ENCODE data around the gene USB1. TPM values are rescaled to one million over a fixed set of nuclear protein-coding genes. Genes with fewer than 3 reads are reported as not detected.

Gene USB1
- total RNA-seq, 2 experiments from 2014 or later, result 48.4 to 54.2 TPM

DNA sequence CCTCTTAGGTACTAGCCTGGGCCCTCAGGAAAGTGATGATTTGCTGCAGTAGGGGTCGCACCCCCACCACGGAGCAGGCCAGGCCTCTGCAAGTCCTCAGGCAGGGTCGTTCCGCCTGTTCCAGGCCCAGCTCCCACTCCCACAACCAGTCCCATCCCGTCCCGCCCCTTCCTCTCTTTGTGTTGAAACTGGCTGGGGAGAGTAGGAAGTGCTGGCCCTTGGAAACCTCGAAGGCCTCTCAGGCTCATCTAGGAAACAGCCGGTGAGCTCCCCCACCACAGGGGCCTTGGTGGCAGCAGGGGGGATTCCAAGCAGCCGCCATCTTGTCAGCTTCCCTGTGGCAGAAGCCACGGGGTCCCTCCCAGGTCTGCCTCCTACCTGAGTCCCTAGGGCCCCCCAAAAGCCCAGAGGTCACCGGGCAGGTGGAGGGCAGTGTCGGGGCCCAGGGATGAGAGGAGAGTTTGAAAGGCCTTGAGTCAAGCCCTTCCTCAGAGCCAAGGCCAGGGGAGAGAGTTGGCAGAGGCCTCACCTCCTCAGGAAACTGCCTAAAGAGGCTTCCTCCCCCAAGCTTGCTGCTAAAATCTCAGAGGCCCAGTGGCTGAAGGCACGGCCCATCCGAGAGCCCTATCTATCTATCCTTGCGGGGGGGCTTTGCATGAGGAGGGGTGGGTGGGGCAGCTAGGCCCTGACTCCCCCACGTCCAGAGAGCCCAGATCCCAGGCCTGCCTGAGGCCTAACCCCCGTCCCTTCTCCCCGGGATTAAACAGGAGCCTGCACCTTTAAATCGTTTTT, 46.5 kb downstream of the USB1 start:
- H3K36me3 Mint-ChIP-seq (ENCODE audit: low read depth), result no peaks in the 10 kb centered on the region
- H3K27me3 Mint-ChIP-seq, result no peaks in the 10 kb centered on the region
- no peak overlapping the region for H3K4me3 Mint-ChIP-seq
- H3K9me3 Mint-ChIP-seq, result no peaks in the 10 kb centered on the region
- ChIA-PET CTCF (no interaction called here), POLR2A (no interaction called here)
- H3K27ac Mint-ChIP-seq, result no peak overlapping the region
- DNase-seq, result no peak
- no peaks in the 10 kb centered on the region for H3K4me1 Mint-ChIP-seq

DNA sequence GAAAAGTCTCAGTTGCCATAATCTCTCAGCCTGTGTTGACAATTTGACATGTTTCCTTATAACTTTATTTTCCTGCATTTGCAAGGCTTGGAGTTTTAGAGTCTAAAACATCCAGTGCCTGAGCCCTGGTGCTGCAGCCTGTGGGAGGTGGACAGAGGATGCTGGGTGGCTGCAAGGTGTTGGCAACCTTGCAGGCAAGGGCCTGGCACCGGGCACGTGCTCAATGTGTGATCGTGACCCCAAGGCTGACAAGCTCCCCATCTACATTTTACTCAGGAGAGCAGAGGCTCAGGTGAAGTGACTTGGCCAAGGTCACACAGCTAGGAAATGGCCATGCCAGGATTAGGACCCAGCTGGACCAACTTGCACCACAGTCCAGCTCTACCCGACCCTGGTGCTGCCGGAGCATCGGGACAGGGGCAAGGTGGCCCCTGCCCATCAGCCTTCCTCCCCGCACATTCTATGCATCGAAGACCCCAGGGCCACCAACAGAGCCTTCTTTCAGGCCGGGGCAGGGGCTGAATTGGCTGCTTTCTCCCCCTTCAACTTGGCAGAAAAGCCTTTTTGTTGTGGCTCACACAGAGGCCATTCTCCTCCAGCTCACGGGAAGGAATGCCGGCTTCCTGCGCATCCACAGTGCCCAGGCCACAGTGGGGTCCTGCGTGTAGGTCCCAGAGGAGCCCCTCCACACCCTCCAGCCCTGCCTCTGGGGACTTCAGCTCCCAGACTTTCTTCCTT, 47.5 kb downstream of the USB1 start:
- CTCF ChIA-PET, result no interaction called here
- no peaks in the 10 kb centered on the region for H3K9me3 Mint-ChIP-seq
- POLR2A ChIA-PET, result no interaction called here
- no peaks in the 10 kb centered on the region for H3K36me3 Mint-ChIP-seq (ENCODE audit: low read depth)
- no peak overlapping the region for H3K27ac Mint-ChIP-seq
- no peak for DNase-seq
- no peaks in the 10 kb centered on the region for H3K4me1 Mint-ChIP-seq
- no peaks in the 10 kb centered on the region for H3K27me3 Mint-ChIP-seq
- no peak overlapping the region for H3K4me3 Mint-ChIP-seq

GRCh38 chr16:58049232-58050185, 48.3 kb downstream of the USB1 start:
- no peaks in the 10 kb centered on the region for H3K9me3 Mint-ChIP-seq
- H3K27ac Mint-ChIP-seq, result no peak overlapping the region
- DNase-seq, result no peak
- no peak overlapping the region for H3K4me3 Mint-ChIP-seq
- no peaks in the 10 kb centered on the region for H3K27me3 Mint-ChIP-seq
- peaks cover 6% of the 10 kb centered on the region for H3K4me1 Mint-ChIP-seq
- ChIA-PET POLR2A (no interaction called here), CTCF (no interaction called here)
- H3K36me3 Mint-ChIP-seq (ENCODE audit: low read depth), result no peaks in the 10 kb centered on the region

GRCh38 chr16:58051296-58051695, 50.1 kb downstream of the USB1 start:
- DNase-seq, result no peak
- Mint-ChIP-seq H3K27ac (no peak overlapping the region), H3K4me1 (peaks cover 11% of the 10 kb centered on the region), H3K9me3 (no peaks in the 10 kb centered on the region), H3K36me3 (ENCODE audit: low read depth) (no peaks in the 10 kb centered on the region), H3K4me3 (no peak overlapping the region), H3K27me3 (no peaks in the 10 kb centered on the region)
- CTCF ChIA-PET, result no interaction called here
- POLR2A ChIA-PET, result interaction anchor here (1.0 to 2.0 kb wide), 2 partner anchors 12 to 78 kb away, joined by 3 to 4 read pairs; partner anchors contain the start of gene CFAP20

DNA sequence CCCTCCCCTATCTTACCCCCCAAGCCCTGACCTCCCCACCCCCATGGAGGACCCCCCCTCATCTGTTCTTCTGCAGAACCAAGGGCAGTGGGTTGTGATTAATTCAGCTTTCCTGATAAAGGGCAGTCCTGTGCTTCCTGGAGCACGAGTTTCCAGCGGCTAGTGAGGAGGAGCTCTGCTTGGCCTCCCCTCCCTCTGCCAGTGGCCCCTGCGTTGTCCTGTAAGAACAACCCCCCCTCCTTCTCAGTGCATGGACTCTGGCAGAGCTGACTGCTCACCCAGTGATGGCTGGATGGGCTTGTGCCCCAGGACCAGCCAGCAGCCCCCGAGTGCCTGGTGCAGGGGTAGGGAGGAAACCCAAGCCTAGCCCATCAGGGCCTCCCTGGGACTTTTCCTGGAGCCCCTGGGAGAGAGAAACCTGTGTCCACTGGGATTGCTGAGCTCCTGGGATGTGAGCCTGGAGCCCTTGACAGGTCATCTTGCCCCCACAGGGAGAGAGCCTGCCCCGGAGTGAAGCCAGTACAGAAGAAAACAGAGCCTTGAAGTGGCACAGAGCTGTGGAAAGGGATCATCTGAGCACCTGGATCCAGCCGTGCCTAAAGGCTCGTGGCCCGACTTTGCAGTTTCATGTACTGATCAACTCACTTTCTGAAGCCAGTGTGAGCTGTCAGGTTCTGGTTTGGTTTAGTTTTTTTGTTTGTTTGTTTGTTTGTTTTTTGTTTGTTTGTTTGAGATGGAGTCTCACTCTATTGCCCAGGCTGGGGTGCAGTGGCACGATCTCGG, 50.8 kb downstream of the USB1 start:
- Mint-ChIP-seq H3K27ac (no peak overlapping the region), H3K4me3 (no peak overlapping the region), H3K9me3 (no peaks in the 10 kb centered on the region), H3K4me1 (peaks cover 11% of the 10 kb centered on the region), H3K27me3 (no peaks in the 10 kb centered on the region), H3K36me3 (ENCODE audit: low read depth) (no peaks in the 10 kb centered on the region)
- no peak for DNase-seq
- ChIA-PET POLR2A (interaction anchor here (2.0 kb wide), 1 partner anchor 77 kb away, joined by 4 read pairs; the partner anchor contains the start of gene CFAP20), CTCF (interaction anchor here (0.6 kb wide), 1 partner anchor 120 kb away, joined by 3 read pairs; no protein-coding TSS in a partner anchor)

- ChIA-PET POLR2A (interaction anchor here (1.0 kb wide), 1 partner anchor 76 kb away, joined by 3 read pairs; the partner anchor contains the start of gene CFAP20), CTCF (no interaction called here)
- Mint-ChIP-seq H3K9me3 (no peaks in the 10 kb centered on the region), H3K4me3 (no peak overlapping the region), H3K27me3 (peaks cover 2% of the 10 kb centered on the region), H3K27ac (no peak overlapping the region), H3K36me3 (ENCODE audit: low read depth) (no peaks in the 10 kb centered on the region), H3K4me1 (peaks cover 11% of the 10 kb centered on the region)
- no peak for DNase-seq
These were observed 52.4 kb downstream of the USB1 start for GRCh38 chr16:58053682-58054005.

- Mint-ChIP-seq H3K27ac (peak overlapping the region; percentile 47), H3K4me3 (no peak overlapping the region), H3K27me3 (peaks cover 2% of the 10 kb centered on the region), H3K4me1 (peaks cover 11% of the 10 kb centered on the region), H3K36me3 (ENCODE audit: low read depth) (no peaks in the 10 kb centered on the region), H3K9me3 (no peaks in the 10 kb centered on the region)
- ChIA-PET CTCF (no interaction called here), POLR2A (no interaction called here)
- no peak for DNase-seq
These were observed 53.1 kb downstream of the USB1 start for GRCh38 chr16:58054289-58054688.

- no peak overlapping the region for H3K4me3 Mint-ChIP-seq
- ChIA-PET CTCF (interaction anchor here (1.8 kb wide), 1 partner anchor 41 kb away, joined by 4 read pairs; no protein-coding TSS in a partner anchor), POLR2A (no interaction called here)
- H3K36me3 Mint-ChIP-seq (ENCODE audit: low read depth), result no peaks in the 10 kb centered on the region
- no peak overlapping the region for H3K27ac Mint-ChIP-seq
- peaks cover 11% of the 10 kb centered on the region for H3K4me1 Mint-ChIP-seq
- H3K27me3 Mint-ChIP-seq, result peaks cover 2% of the 10 kb centered on the region
- no peaks in the 10 kb centered on the region for H3K9me3 Mint-ChIP-seq
- DNase-seq, result no peak
These were observed 55.4 kb downstream of the USB1 start for GRCh38 chr16:58056580-58056979.

GRCh38 chr16:58057121-58057520, 55.9 kb downstream of the USB1 start:
- Mint-ChIP-seq H3K4me3 (no peak overlapping the region), H3K4me1 (peaks cover 11% of the 10 kb centered on the region), H3K9me3 (no peaks in the 10 kb centered on the region), H3K27ac (no peak overlapping the region), H3K36me3 (ENCODE audit: low read depth) (no peaks in the 10 kb centered on the region), H3K27me3 (peaks cover 2% of the 10 kb centered on the region)
- ChIA-PET CTCF (no interaction called here), POLR2A (no interaction called here)
- no peak for DNase-seq

- H3K4me1 Mint-ChIP-seq, result peaks cover 11% of the 10 kb centered on the region
- H3K36me3 Mint-ChIP-seq (ENCODE audit: low read depth), result no peaks in the 10 kb centered on the region
- DNase-seq, result no peak
- H3K27ac Mint-ChIP-seq, result no peak overlapping the region
- ChIA-PET CTCF (no interaction called here), POLR2A (no interaction called here)
- H3K4me3 Mint-ChIP-seq, result no peak overlapping the region
- no peaks in the 10 kb centered on the region for H3K9me3 Mint-ChIP-seq
- peaks cover 2% of the 10 kb centered on the region for H3K27me3 Mint-ChIP-seq
These were observed 56.6 kb downstream of the USB1 start for GRCh38 chr16:58057784-58058183.

GRCh38 chr16:58062821-58063220, 61.6 kb downstream of the USB1 start:
- Mint-ChIP-seq H3K4me3 (no peak overlapping the region), H3K4me1 (no peaks in the 10 kb centered on the region), H3K9me3 (no peaks in the 10 kb centered on the region), H3K27ac (no peak overlapping the region), H3K27me3 (peaks cover 2% of the 10 kb centered on the region), H3K36me3 (ENCODE audit: low read depth) (no peaks in the 10 kb centered on the region)
- ChIA-PET CTCF (no interaction called here), POLR2A (no interaction called here)
- DNase-seq, result no peak

GRCh38 chr16:58063377-58064076, 62.3 kb downstream of the USB1 start:
- Mint-ChIP-seq H3K36me3 (ENCODE audit: low read depth) (no peaks in the 10 kb centered on the region), H3K9me3 (no peaks in the 10 kb centered on the region), H3K27me3 (no peaks in the 10 kb centered on the region), H3K27ac (no peak overlapping the region), H3K4me1 (no peaks in the 10 kb centered on the region), H3K4me3 (no peak overlapping the region)
- ChIA-PET POLR2A (no interaction called here), CTCF (no interaction called here)
- DNase-seq, result no peak
